GM12874 (cell line): ENCODE results near the gene PLXNC1.

Experiments
- TF ChIP-seq, protein P1 (sequence below): IDR thresholded peaks from 2 replicates; pipeline ENCODE4 v1.5.1; 2011; ENCODE audit warnings: low read depth, mild to moderate bottlenecking, control low read depth, low read length, moderate library complexity; ENCODE audit not compliant: insufficient read depth

PLXNC1 gene

DNA sequence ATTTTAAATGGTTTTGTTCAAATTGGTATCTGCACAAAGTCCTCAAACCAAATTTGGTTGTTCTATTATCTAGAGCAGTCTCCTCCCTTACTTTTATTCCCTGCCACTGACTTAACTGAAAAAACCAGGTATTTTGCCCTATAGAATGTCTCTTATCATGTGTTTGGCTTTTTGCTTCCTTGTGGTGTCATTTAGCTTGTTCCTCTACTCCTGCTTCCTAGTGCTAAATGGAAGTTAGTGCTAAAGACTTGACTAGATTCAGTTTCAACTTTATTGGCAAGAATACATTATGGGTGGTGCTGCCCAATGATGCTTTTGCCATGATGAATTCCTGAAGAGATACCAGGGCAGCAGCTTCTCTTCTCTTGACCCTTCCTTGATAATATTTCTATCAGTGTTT, 29.7 kb downstream of the PLXNC1 start:
- TF ChIP-seq, protein P1, sequence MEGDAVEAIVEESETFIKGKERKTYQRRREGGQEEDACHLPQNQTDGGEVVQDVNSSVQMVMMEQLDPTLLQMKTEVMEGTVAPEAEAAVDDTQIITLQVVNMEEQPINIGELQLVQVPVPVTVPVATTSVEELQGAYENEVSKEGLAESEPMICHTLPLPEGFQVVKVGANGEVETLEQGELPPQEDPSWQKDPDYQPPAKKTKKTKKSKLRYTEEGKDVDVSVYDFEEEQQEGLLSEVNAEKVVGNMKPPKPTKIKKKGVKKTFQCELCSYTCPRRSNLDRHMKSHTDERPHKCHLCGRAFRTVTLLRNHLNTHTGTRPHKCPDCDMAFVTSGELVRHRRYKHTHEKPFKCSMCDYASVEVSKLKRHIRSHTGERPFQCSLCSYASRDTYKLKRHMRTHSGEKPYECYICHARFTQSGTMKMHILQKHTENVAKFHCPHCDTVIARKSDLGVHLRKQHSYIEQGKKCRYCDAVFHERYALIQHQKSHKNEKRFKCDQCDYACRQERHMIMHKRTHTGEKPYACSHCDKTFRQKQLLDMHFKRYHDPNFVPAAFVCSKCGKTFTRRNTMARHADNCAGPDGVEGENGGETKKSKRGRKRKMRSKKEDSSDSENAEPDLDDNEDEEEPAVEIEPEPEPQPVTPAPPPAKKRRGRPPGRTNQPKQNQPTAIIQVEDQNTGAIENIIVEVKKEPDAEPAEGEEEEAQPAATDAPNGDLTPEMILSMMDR: no peak

DNA sequence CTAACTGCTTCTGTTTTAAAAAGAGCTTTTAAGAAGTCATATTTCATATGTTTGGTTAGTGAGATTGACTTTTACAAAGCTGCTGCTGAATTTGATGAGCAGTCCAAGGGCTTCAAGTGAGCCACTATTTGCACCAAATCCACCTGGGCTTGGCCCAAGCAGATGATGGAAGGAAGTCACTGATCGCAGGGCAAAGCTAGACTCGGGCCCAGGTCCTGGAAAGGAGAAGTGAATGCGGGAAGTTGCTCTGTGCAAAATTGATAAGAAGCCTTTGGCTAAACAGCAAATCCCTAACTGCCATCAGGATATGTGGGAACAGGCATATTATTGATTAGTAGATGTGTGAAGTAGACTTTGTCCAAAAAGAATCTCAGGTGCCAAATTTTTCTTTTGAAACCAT, 30.5 kb downstream of the PLXNC1 start:
- TF ChIP-seq, protein P1: no peak

DNA sequence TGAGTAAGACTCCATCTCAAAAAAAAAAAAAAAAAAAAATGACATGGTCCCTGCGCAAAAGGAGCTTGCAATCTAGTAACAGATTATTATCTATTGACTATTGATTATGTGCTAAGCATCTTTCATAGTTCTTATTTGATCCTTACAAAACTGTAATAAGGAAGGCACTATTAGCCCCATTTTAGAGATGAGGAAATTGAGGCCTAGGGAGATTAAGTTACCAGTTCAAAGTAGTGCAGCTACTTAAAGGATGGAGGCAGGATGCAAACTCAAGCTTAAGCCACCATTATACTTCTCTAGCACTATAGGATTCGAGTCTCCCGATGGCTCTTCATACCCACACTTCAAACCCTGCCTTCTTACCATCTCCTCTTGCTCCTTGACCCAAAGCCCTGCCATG, 31.3 kb downstream of the PLXNC1 start:
- TF ChIP-seq, protein P1: no peak

DNA sequence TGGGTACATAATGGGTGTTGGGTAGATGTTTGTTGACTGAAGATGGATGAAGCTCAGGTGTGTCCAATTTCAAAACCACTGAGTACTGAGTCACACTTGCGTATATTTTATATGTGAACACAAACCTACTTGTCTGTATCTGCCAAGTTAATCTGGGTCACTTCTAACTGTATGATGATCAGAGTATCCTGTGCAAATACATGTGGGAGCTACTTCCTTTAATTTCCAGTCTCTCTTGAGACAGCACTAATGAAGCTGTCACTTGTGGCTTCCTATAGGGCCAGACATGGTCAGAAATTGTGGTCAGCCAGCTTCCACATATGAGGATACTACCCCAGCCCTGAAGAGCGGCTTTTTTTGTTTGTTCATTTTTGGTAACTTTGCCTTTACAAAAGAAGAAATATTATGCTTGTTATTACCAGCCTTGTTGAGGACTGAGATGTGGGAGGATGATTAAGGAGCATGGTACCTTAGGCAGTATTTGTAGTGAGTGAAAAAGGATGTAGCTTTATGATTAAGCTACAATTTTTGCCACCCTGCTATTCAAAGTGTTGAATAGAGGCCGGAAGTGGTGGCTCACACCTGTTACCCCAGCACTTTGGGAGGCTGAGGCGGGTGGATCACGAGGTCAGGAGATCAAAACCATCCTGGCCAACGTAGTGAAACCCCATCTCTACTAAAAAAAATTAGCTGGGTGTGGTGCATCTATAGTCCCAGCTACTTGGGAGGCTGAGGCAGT, 32.4 kb downstream of the PLXNC1 start:
- TF ChIP-seq, protein P1: no peak

DNA sequence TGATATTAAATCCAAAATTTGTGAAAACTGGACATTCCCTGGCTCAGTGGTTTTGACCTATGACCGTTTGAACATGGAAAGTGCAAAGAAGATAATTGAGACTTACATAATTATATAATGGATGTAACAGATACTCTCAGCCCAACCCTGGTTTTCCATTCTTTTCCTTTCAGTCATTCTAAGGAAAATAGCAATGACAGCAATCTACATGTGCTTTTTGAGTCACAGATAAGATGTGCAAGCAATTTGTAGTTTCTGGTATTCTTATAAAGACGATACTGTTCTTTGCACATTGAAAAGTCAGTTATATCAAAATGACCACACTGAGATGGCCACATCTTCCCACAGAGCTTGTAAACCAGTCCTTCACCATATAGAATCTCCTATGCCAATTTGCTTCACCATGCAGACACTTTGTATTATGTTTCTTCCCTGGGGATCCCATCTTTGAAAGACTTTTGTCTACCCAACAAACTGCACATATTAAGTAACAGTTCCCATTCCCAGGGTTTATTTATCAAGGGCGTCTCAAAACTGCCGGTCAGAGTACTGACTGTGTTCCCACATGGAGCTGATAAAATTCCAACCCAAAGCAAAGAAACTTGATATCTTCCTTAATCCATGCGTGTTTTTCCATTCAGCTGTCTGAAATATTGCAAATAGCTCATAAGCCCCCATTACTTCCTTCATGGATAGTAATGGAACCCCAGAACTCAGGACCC, 34.8 kb downstream of the PLXNC1 start:
- TF ChIP-seq, protein P1: no peak

DNA sequence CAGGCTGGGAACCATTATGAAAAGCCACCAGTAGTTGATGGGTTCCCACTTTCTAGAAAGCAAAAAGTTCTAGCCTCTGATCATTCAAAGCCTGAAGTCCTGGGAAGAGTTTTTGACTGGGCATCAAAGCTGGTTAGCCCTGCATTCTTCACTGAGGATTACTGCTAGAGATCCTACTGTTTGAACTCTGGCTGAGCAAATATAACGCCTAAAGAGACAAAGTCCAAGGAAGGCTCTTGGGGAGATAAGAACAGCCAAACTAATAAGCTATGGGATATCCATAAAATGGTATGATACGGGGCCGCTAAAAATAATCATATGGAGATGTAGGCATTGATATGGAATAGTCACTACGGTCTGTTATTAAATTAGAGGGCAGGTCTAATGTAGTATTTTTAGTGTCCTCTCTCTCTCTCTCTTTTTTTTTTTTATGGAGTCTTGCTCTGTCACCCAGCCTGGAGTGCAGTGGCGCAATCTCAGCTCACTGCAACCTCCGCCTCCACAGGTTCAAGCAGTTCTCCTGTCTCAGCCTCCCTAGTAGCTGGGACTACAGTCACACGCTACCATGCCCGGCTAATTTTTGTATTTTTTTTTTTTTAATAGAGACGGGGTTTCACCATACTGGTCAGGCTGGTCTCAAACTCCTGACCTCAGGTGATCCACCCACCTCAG, 35.5 kb downstream of the PLXNC1 start:
- TF ChIP-seq, protein P1: no peak

DNA sequence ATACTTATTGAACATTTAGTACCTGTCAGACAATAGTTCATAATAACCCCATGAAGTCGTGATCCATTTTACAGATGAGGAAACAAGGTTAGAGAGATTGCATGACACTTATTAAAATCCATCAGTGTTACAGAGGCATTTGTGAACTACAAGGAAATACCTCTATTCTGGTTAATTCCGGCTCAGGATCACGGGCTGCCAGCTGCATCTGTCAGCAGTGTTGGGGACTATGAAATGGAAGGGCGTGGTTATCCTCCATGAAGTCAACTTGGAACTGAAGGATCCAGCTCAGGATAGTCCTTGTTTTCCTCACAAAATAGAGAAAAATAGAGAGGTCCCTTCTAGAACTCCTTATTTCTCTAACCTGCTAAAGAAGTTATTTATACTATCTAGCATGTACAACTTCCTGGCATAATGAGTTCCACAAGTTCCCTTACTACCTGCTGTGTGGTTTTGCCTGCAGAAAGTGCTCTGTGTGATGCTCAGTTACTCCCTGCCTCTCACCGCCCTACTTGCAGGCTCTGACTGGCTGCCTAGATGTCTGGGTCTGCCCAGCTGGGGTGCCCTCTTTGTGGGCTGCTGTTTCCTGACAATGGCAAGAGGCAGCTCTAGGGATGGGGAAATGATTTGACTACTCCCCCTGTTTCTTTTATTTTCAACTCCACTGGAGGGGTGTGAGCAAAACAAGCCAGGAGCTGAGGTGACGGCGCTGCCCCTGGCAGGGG, 36.8 kb downstream of the PLXNC1 start:
- TF ChIP-seq, protein P1: no peak
